Measurements from ENCODE around the gene SPATA9.

The SPATA9 gene

DNA sequence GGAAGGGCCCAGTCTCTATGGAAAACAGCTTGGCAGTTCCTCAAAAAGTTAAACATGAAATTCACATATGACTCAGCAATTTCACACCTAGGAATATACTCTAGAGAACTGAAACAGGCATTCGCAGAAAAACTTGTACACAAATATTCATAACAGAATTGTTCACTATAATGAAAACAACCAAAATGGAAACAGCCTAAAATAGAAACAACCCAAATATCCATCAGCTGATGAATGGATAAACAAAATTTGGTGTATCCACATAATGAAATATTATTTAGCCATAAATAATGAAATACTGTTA lies 67.7 kb downstream of the SPATA9 start:
- no peak for DNase-seq

DNA sequence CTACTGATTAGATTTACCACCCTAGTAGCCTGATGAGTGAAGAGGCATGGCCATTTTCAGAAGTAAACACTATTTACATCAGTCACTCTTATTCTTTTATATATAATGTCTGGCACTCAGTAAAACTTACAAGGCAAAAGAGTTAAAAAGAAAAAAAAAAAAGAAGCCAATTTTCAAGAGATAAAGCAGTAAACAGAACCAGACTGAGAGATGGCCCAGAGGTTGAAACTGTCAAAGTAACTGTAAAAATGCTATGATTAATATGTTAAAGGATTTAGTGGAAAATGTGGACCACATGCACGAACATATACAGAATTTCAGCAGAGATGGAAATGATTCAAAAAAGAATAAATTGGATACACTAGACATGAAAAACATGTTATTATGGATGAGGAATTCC lies 69.3 kb downstream of the SPATA9 start:
- DNase-seq = no peak

DNA sequence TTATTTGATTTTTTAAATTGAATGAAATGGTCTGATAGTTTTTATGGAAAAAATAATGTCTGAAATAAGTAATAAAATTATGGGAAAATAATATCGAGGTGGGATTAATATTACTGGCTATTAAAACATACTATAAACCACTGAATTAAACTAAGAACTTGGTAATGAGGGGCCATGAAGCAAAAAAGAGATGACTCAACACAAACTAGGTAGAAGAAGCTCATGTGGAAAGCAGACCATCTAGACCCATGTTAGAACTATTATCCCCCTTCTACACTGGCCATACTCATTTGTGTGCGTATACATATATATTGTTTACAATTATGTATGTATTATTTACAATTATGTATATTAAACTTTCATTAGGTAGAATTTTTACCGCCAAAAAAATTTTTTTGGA lies 71.4 kb downstream of the SPATA9 start:
- DNase-seq = no peak

DNA sequence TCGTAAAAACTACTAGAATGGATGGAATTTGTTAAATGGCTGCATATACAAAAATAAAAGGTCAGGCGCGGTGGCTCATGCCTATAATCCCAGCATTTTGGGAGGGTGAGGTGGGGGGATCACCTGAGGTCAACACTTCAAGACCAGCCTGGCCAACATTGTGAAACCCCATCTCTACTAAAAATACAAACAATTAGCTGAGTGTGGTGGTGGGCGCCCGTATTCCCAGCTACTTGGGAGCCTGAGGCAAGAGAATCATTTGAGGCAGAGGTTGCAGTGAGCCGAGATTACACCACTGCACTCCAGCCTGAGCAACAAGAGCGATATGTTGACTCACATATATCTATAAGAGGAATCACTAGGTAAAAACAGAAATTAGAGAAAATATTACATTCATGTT lies 72.2 kb downstream of the SPATA9 start:
- no peak for DNase-seq

DNA sequence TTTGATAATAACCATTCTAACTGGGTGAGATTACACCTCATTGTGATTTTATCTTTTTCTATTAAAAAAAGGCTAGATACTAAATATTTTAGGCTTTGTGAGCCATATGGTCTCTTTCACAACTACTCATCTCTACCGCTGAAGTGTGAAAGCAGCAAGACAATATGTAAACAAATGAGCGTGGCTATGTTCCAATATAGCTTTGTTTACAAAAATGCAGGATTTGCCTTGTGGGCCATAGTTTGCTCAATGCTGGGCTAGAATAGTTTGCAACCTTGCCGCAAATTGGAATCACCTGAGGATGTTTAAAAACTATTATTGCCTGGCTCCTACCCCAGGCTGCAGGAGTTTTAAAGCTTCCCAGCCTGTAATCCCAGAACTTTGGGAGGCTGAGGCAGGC lies 73.1 kb downstream of the SPATA9 start:
- DNase-seq = no peak

Data from GDM1 (cell line).